Tibial nerve (tissue), 4 donors: Measurements from ENCODE around the gene AGAP3.

Source experiments
- CTCF ChIP-seq, 5 experiments: fragments of 200-600 bp in 3 of 5; fragments of 450-650 bp in 2 of 5; sonication (generic) in 3 of 5; IDR thresholded peaks; one replicate each; pipeline ENCODE4 v1.5.1; 2016 to 2019; ENCODE audit warnings: antibody characterized with exemption in 5 of 5, mild to moderate bottlenecking in 3 of 5, moderate library complexity in 2 of 5
- EP300 ChIP-seq, 2 donors: sonication (generic); formaldehyde crosslinking; IDR thresholded peaks; one replicate each; pipeline ENCODE4 v1.6.1; 2017; ENCODE audit warnings: antibody characterized with exemption in 2 of 2, mild to moderate bottlenecking in 1 of 2
- POLR2A ChIP-seq, 2 donors: fragments of 450-650 bp; IDR thresholded peaks; one replicate each; pipeline ENCODE4 v1.6.1; 2017; ENCODE audit warnings: antibody characterized with exemption in 2 of 2, mild to moderate bottlenecking in 2 of 2, moderate library complexity in 2 of 2

- no peak for TF ChIP-seq CTCF (IDR thresholded peaks at IDR 0.05)
- no peak for TF ChIP-seq POLR2A (IDR thresholded peaks at IDR 0.05)
- no peak for TF ChIP-seq EP300 (IDR thresholded peaks at IDR 0.05)
Measured at GRCh38 chr7:151095828-151096475, 9.7 kb downstream of the AGAP3 start.
